SK-N-MC (cell line): Measurements from ENCODE around the gene NR1D1.

Experiments used
- DNase-seq: peaks from one replicate; pipeline ENCODE4 v3.0.0-alpha.2; 2011; ENCODE audit warnings: low read depth, low spot score
- H3K27ac ChIP-seq: fragments of 200-600 bp; sonication (generic); 2 replicates; pipeline ENCODE4 v1.5.1; 2016; ENCODE audit warnings: mixed run types
- H3K36me3 ChIP-seq: fragments of 200-600 bp; sonication (generic); 2 replicates; pipeline ENCODE4 v1.6.1; 2017; ENCODE audit warnings: antibody characterized with exemption, low read length, mixed read lengths; ENCODE audit not compliant: insufficient read depth
- H3K4me3 ChIP-seq: fragments of 200-600 bp; sonication (generic); 2 replicates; pipeline ENCODE4 v1.5.1; 2016
- H3K9ac ChIP-seq: fragments of 200-600 bp; sonication (generic); 2 replicates; pipeline ENCODE4 v1.8.0; 2017; ENCODE audit warnings: mixed run types, mixed read lengths; ENCODE audit not compliant: insufficient read length
- H3K9me3 ChIP-seq: fragments of 200-600 bp; sonication (generic); 2 replicates; pipeline ENCODE4 v1.6.1; 2017; ENCODE audit warnings: low read depth, mild to moderate bottlenecking, antibody characterized with exemption, low read length, moderate library complexity, mixed read lengths
- EZH2 ChIP-seq: fragments of 200-600 bp; sonication (generic); IDR thresholded peaks from one replicate; pipeline ENCODE4 v1.6.1; 2017; ENCODE audit warnings: antibody characterized with exemption
- FOXP2 ChIP-seq: optimal IDR thresholded peaks from 2 replicates; pipeline ENCODE3; 2011; ENCODE audit warnings: mild to moderate bottlenecking, moderate library complexity; ENCODE audit not compliant: insufficient read depth; ENCODE audit errors: extremely low read length, control extremely low read depth
- POLR2AphosphoS5 ChIP-seq: IDR thresholded peaks from 2 replicates; pipeline ENCODE4 v1.6.1; 2012; ENCODE audit warnings: mild to moderate bottlenecking, low read depth, low read length, borderline replicate concordance

Gene NR1D1

GRCh38 chr17:40124279-40125141 lies 24.1 kb upstream of the NR1D1 start:
- TF ChIP-seq POLR2AphosphoS5 (no peak), EZH2 (no peak), FOXP2 (no peak)
- Histone ChIP-seq H3K9ac (peak overlapping the region; percentile 97), H3K36me3 (peaks cover 50% of the 10 kb centered on the region), H3K9me3 (no peaks in the 10 kb centered on the region), H3K4me3 (peak overlapping the region; percentile 100), H3K27ac (peak overlapping the region; percentile 10; the same call in 1 of the 2 replicates)
- no peak for DNase-seq

- DNase-seq, result no peak
- H3K36me3 ChIP-seq, result peaks cover 42% of the 10 kb centered on the region
- peak overlapping the region; percentile 97 for H3K9ac ChIP-seq
- no peaks in the 10 kb centered on the region for H3K9me3 ChIP-seq
- peak overlapping the region; percentile 100 for H3K4me3 ChIP-seq
- TF ChIP-seq POLR2AphosphoS5 (no peak), EZH2 (no peak), FOXP2 (no peak)
- no peak overlapping the region for H3K27ac ChIP-seq
These were observed 23.4 kb upstream of the NR1D1 start for GRCh38 chr17:40123811-40124114.

DNA sequence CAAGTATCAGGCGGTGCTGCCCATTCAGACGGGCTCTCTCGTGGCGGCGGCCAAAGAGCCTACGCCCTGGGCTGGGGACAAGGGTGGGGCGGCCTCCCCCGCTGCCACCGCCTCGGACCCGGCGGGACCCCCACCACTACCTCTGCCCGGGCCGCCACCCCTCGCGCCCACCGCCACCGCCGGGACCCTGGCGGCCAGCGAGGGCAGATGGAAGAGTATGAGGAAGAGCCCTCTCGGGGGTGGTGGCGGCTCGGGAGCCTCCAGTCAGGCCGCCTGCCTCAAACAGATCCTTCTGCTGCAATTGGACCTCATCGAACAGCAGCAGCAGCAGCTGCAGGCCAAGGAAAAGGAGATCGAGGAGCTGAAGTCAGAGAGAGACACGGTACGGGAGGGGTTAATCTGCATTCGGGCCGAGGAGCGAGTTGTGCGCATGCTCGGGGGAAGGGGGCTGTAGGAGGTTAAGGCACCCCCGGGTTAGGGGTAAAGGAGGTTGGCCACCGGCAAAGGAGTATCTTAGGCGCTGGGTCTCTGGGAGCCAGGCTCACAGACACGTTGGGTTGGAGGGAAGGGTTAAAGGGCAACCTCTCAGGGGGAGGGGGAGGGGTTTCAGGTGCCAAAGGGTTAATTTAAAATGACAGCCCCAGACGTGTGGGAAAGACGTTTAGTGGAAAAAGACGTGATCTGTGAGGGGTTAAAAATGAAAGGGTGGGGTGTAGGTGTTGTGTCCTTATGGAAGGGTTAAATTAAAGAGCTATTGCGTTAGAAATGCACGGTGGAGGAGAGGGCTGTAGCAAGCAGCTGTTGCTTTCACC lies 22.8 kb upstream of the NR1D1 start:
- H3K27ac ChIP-seq, result peak overlapping the region; percentile 95
- peak overlapping the region; percentile 97 for H3K9ac ChIP-seq
- H3K4me3 ChIP-seq, result peak overlapping the region; percentile 100
- H3K9me3 ChIP-seq, result no peaks in the 10 kb centered on the region
- TF ChIP-seq EZH2 (no peak), POLR2AphosphoS5 (peak; percentile 49; the same call in 1 of the 2 replicates)
- DNase-seq, result no peak
- peaks cover 38% of the 10 kb centered on the region for H3K36me3 ChIP-seq

DNA sequence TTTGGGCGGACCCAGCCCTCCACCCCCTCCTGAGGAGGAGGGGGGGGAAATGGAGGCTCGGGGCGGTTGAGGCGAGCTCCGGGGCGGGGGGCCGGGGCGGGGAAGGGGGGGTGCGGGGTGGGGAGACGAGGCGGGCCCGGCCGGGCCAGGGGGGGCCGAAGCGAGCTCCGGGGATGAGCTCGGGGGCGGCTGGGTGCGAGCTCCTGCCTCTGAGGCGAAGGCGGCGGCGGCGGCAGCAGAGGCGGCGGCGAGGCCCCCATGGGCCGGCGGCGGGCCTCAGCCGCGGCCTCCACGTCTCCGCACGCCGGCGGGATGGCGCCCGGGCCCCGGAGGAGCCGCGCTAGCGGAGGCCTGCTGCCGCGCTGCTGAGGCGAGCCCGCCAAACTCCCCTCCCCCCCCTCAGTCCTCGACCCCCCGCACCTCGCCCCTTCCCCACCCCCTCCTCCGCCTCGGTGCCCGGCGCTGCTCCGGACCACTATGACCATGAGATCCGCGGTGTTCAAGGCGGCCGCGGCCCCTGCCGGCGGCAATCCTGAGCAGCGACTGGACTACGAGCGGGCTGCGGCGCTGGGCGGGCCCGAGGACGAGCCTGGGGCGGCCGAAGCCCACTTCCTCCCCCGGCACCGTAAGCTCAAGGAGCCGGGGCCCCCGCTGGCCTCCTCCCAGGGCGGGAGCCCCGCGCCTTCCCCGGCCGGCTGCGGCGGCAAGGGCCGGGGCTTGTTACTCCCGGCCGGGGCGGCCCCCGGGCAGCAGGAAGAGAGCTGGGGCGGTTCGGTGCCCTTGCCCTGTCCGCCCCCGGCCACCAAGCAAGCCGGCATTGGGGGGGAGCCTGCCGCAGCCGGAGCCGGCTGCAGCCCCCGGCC lies 22.0 kb upstream of the NR1D1 start:
- DNase-seq, result no peak
- H3K36me3 ChIP-seq, result peaks cover 30% of the 10 kb centered on the region
- H3K27ac ChIP-seq, result peak overlapping the region; percentile 95

DNA sequence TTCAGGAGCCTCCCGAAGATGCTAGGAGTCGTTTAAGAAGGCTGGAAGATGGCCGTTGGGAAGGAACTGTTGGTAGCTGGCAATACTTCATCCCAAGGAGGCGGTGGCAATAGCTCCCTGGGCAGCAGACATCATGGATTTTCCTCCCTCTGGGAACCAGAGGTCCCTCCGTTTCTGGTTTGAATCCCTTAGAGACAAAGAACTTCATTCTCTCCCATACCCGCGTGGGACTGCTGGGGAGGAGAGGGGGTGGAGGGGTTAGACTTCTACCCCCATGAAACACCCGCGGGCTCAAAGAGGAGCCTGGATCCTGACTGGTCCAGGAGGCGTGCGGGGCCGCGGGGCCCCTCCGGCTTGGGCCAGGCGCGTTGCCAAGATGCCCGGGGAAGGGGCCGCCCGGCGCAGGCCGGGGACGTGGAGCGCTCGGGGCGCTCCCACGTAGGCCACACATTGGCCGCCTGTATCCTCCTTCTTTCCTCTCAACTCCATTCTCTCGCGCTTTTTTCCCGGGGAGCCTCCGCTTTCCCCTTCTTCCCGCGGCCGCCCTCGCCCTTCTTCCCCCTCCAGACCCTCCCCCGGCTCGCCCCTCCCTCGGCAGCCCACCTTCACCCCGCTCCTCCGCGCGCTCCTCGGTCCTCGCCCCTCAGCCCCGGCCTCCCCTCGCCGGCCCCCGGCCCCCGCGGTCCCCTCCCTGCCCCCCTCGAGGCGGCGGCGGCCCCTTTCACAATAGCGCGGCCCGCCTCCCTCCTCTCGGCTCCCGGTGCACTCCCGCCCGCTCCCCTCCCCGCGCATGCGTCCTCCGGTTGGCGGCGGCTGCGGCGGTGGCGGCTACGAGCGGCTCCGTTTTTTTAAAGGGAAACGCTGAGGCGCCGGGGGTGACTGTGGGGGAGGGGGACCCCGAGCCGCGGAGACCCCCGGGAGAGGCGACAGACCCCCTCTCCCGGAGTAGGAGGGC lies 21.1 kb upstream of the NR1D1 start, which contains the start of gene MSL1:
TSS of gene MSL1 (plus strand) at position 791 of the 955 bp plus-strand sequence. CDS start 642 bp downstream, outside the sequence.
- Histone ChIP-seq H3K9me3 (no peaks in the 10 kb centered on the region), H3K27ac (peak within 1 kb of the TSS; percentile 95), H3K9ac (peak within 1 kb of the TSS; percentile 97), H3K36me3 (peaks cover 20% of the 10 kb centered on the region), H3K4me3 (peak within 1 kb of the TSS; percentile 100)
- DNase-seq, result no peak
- no peak for TF ChIP-seq EZH2
- no peak for TF ChIP-seq FOXP2
- TF ChIP-seq POLR2AphosphoS5, result peak; percentile 63; the same call in 1 of the 2 replicates

More for the DNA sequence above, 22.0 kb upstream of the NR1D1 start:
- H3K9ac ChIP-seq, result peak overlapping the region; percentile 97
- H3K4me3 ChIP-seq, result peak overlapping the region; percentile 100
- H3K9me3 ChIP-seq, result no peaks in the 10 kb centered on the region
- TF ChIP-seq FOXP2, result no peak
- TF ChIP-seq EZH2, result no peak
- no peak for TF ChIP-seq POLR2AphosphoS5

GRCh38 chr17:40115101-40115436 lies 14.7 kb upstream of the NR1D1 start:
- H3K9me3 ChIP-seq, result no peaks in the 10 kb centered on the region
- H3K36me3 ChIP-seq, result no peaks in the 10 kb centered on the region
- no peak overlapping the region for H3K9ac ChIP-seq
- no peak for DNase-seq
- H3K4me3 ChIP-seq, result no peak overlapping the region
- TF ChIP-seq FOXP2, result no peak
- H3K27ac ChIP-seq, result peak overlapping the region; percentile 95

DNA sequence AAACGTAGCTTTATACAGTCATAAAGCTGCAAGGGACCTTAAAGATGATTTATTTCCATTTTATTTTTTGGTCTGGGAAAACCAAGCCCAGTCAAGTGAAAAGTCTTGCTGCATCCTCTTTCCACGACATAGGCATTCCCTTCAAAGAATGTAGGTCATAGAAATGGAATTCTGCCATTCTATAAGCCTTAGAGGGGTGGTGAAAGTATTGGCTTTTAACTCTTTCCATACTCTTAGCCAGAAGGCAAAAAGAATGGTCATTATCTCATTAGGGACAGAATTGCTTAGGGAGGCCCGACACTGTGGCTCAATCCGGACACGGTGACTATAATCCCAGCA lies 13.5 kb upstream of the NR1D1 start:
- peak overlapping the region; percentile 65 for H3K9ac ChIP-seq
- no peak for TF ChIP-seq EZH2
- no peak for TF ChIP-seq FOXP2
- TF ChIP-seq POLR2AphosphoS5, result no peak
- H3K4me3 ChIP-seq, result peak overlapping the region; percentile 75
- peak overlapping the region; percentile 95 for H3K27ac ChIP-seq
- DNase-seq, result no peak
- H3K9me3 ChIP-seq, result no peaks in the 10 kb centered on the region
- H3K36me3 ChIP-seq, result no peaks in the 10 kb centered on the region
